Natural killer cell (primary cell): ENCODE data around the gene MICU2. TPM values are rescaled to one million over a fixed set of nuclear protein-coding genes. Genes with fewer than 3 reads are reported as not detected.

ENCODE experiments used
- ATAC-seq, 3 donors: fragments of 150-1000 bp in 2 of 3; fragments of 200-7000 bp in 1 of 3; cut with Tn5 transposase; 1 replicate in 1 of 3; 2 replicates in 2 of 3; pipeline ENCODE4 v1.10.0; 2021; ENCODE audit warnings: mild to moderate bottlenecking in 2 of 3, moderate library complexity in 2 of 3
- DNase-seq, 2 donors: peaks; one replicate each; pipeline versions ENCODE4 v3.0.0 to v3.0.0-alpha.2; 2013 to 2021; ENCODE audit warnings: mixed read lengths in 1 of 2
- H3K27ac ChIP-seq: one replicate; pipeline ENCODE4 v1.5.1; 2013; ENCODE audit warnings: mild to moderate bottlenecking, low read length
- H3K27me3 ChIP-seq: one replicate; pipeline ENCODE4 v1.6.1; 2013; ENCODE audit warnings: low read length; ENCODE audit not compliant: control insufficient read depth, insufficient read depth
- H3K36me3 ChIP-seq: one replicate; pipeline ENCODE4 v1.6.1; 2013; ENCODE audit warnings: low read length; ENCODE audit not compliant: control insufficient read depth, insufficient read depth
- H3K4me1 ChIP-seq: one replicate; pipeline ENCODE4 v1.6.1; 2013; ENCODE audit warnings: low read length; ENCODE audit not compliant: control insufficient read depth, insufficient read depth
- H3K4me3 ChIP-seq: one replicate; pipeline ENCODE4 v1.5.1; 2013; ENCODE audit warnings: low read length
- H3K9me3 ChIP-seq: one replicate; pipeline ENCODE4 v1.6.1; 2013; ENCODE audit warnings: low read length; ENCODE audit not compliant: control insufficient read depth, insufficient read depth
- H3K27ac Mint-ChIP-seq, 2 donors: one replicate each; pipeline ENCODE4 v1.8.0; 2022; ENCODE audit warnings: mild to moderate bottlenecking in 2 of 2, mixed read lengths in 2 of 2, moderate library complexity in 1 of 2
- H3K27me3 Mint-ChIP-seq, 2 donors: one replicate each; pipeline ENCODE4 v1.8.0; 2022; ENCODE audit warnings: low read depth in 2 of 2, mixed read lengths in 2 of 2
- H3K36me3 Mint-ChIP-seq: one replicate; pipeline ENCODE4 v1.8.0; 2022; ENCODE audit warnings: mixed read lengths
- H3K4me1 Mint-ChIP-seq, 2 donors: one replicate each; pipeline ENCODE4 v1.8.0; 2022; ENCODE audit warnings: mixed read lengths in 2 of 2
- H3K4me3 Mint-ChIP-seq: one replicate; pipeline ENCODE4 v1.8.0; 2022; ENCODE audit warnings: mild to moderate bottlenecking, moderate library complexity, mixed read lengths
- H3K9me3 Mint-ChIP-seq, 2 donors: one replicate each; pipeline ENCODE4 v1.8.0; 2022; ENCODE audit warnings: mixed read lengths in 2 of 2
- CTCF ChIP-seq: fragments of 200-600 bp; IDR thresholded peaks from one replicate; pipeline ENCODE4 v1.8.0; 2022; ENCODE audit warnings: antibody characterized with exemption
- WGBS: methylation state at CpG from one replicate; pipeline ENCODE4 v1.1.7; 2013; ENCODE audit warnings: missing lambda C conversion rate; ENCODE audit not compliant: insufficient coverage; 5-methylcytosine and 5-hydroxymethylcytosine counted together
- intact Hi-C: fragments of 100-400 bp; cut with micrococcal nuclease; formaldehyde crosslinking; loops from one replicate; pipeline ENCODE4 v1.14.2; 2022
- total RNA-seq, 4 donors: library from RNA; stranded (reverse); fragments of 120-200 nt in 1 of 4; gene quantifications; one replicate each; pipeline versions ENCODE4 v1.2.3 to v1.2.4, GENCODE V29; 2013 to 2022

Gene MICU2
- total RNA-seq, 3 donors from 2014 or later (not counting 1 experiment from before 2014, with no cell fraction given): 40.2 to 47.1 (median 41.4) TPM

DNA sequence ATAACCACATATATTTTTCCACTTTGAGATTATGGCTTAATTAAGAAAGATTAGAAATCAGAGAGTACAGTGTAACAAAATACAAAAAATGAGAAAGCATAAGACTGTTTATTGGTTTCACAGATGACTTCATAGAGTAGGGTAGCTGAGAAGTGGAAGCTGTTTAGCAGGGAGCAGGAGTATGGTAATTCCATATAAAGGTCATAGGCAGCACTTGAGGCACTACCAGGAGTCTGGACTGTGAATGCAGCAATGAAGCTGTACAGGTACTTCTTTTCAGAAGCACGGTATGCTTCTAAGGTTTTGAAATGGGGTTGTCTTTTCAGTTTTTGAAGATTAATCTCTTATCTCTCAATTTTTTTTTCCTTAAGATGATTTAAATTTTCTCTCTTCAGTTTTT, 69.2 kb downstream of the MICU2 start:
- H3K4me3 Mint-ChIP-seq: no peak overlapping the region
- peaks cover 8% of the 10 kb centered on the region for H3K36me3 Mint-ChIP-seq
- no peaks in the 10 kb centered on the region for H3K27me3 ChIP-seq
- no peaks in the 10 kb centered on the region for H3K9me3 ChIP-seq
- no peak overlapping the region for H3K4me3 ChIP-seq
- no CpG with 5 or more reads among the region's 1 CpG for WGBS
- DNase-seq (no peak), ATAC-seq (no peak)
- H3K4me1 ChIP-seq: no peaks in the 10 kb centered on the region
- H3K4me1 Mint-ChIP-seq: peaks cover 12 to 21% of the 10 kb centered on the region in 2 donors
- peaks cover 9% of the 10 kb centered on the region for H3K36me3 ChIP-seq
- TF ChIP-seq CTCF: no peak
- H3K9me3 Mint-ChIP-seq: no peaks in the 10 kb centered on the region
- H3K27ac ChIP-seq: no peak overlapping the region
- intact Hi-C loops: no loop called here
- H3K27ac Mint-ChIP-seq: no peak overlapping the region
- no peaks in the 10 kb centered on the region for H3K27me3 Mint-ChIP-seq

GRCh38 chr13:21531455-21531854, 72.5 kb downstream of the MICU2 start:
- Mint-ChIP-seq H3K36me3 (no peaks in the 10 kb centered on the region), H3K4me3 (no peak overlapping the region), H3K27me3 (no peaks in the 10 kb centered on the region), H3K27ac (peak overlapping the region in 1 of 2 donors; percentile 19), H3K9me3 (no peaks in the 10 kb centered on the region), H3K4me1 (peaks cover 5 to 10% of the 10 kb centered on the region in 2 donors)
- intact Hi-C loops: no loop called here
- H3K4me3 ChIP-seq: no peak overlapping the region
- ATAC-seq (no peak), DNase-seq (no peak)
- WGBS: 97% methylated on average over 5 of the region's 5 CpGs
- H3K27me3 ChIP-seq: no peaks in the 10 kb centered on the region
- no peak overlapping the region for H3K27ac ChIP-seq
- H3K4me1 ChIP-seq: no peaks in the 10 kb centered on the region
- TF ChIP-seq CTCF: no peak
- no peaks in the 10 kb centered on the region for H3K9me3 ChIP-seq
- peaks cover 15% of the 10 kb centered on the region for H3K36me3 ChIP-seq

DNA sequence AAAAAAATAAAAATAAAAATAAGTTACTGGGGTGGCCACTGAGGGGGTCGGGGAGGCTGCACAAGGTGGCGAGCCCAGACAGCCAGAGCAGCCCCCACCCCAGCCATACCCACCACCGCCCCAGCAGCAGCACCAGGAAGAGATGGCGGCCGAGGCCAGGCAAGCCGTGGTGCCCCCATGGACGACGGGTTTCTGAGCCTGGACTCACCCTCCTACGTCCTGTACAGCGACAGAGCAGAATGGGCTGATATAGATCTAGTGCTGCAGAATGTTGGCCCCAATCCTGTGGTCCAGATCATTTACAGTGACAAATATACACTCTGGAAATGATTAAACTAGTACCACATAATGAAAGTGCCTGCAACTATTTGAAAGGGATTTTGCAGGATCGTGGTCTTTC, 73.3 kb downstream of the MICU2 start:
- Histone ChIP-seq H3K36me3 (peaks cover 18% of the 10 kb centered on the region), H3K4me3 (no peak overlapping the region), H3K27ac (no peak overlapping the region), H3K27me3 (no peaks in the 10 kb centered on the region), H3K9me3 (no peaks in the 10 kb centered on the region), H3K4me1 (no peaks in the 10 kb centered on the region)
- no peaks in the 10 kb centered on the region for H3K9me3 Mint-ChIP-seq
- no peak overlapping the region for H3K27ac Mint-ChIP-seq
- intact Hi-C loops: no loop called here
- no peak overlapping the region for H3K4me3 Mint-ChIP-seq
- TF ChIP-seq CTCF: no peak
- ATAC-seq (no peak), DNase-seq (no peak)
- no peaks in the 10 kb centered on the region for H3K27me3 Mint-ChIP-seq
- H3K36me3 Mint-ChIP-seq: no peaks in the 10 kb centered on the region
- H3K4me1 Mint-ChIP-seq: peaks cover 5 to 10% of the 10 kb centered on the region in 2 donors
- WGBS: 95% methylated on average over 11 of the region's 11 CpGs

DNA sequence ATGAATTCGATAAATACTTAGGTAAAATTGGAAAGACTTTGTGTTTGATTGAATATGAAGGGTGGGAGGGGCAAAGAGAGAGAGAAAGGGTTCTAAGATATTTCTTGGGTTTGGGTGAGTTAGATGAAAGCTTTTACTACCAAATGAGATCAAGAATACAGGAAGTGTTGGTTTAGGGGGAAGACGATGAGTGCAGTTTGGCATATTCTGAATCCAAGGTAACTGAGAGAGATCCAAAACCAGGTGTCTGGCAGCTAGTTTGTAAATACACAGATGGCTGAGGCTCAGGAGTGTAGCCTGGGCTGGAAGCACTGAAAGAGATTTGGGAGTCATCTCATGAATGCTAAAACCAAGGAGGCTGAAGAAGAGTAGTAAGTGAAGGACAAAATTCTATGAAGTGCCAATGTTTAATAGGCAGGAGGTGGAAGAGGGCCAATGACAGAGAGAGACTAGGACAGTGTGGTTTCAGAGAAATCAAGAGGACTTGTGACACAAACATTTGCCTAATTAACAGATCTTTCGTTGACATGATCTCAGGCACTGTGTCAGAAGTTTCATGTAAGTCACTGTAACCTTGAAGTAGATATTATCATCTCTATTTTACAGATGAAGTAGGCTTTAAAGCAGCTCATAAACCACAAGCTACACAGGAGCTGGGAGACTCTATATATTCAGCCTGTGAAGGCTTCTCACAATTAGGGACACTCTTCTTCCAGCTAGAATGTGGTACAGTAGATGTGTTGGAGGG, 74.7 kb downstream of the MICU2 start:
- H3K27ac Mint-ChIP-seq: no peak overlapping the region
- peaks cover 5 to 12% of the 10 kb centered on the region in 2 donors for H3K4me1 Mint-ChIP-seq
- H3K36me3 ChIP-seq: peaks cover 18% of the 10 kb centered on the region
- WGBS: 63% methylated on average over 3 of the region's 3 CpGs
- DNase-seq: peak in 1 of 2 donors; percentile 5
- intact Hi-C loops: no loop called here
- no peaks in the 10 kb centered on the region for H3K9me3 Mint-ChIP-seq
- no peak for ATAC-seq
- no peak overlapping the region for H3K4me3 Mint-ChIP-seq
- no peaks in the 10 kb centered on the region for H3K4me1 ChIP-seq
- no peaks in the 10 kb centered on the region for H3K9me3 ChIP-seq
- no peak overlapping the region for H3K27ac ChIP-seq
- H3K27me3 Mint-ChIP-seq: no peaks in the 10 kb centered on the region
- no peaks in the 10 kb centered on the region for H3K27me3 ChIP-seq
- no peaks in the 10 kb centered on the region for H3K36me3 Mint-ChIP-seq
- no peak overlapping the region for H3K4me3 ChIP-seq
- TF ChIP-seq CTCF: no peak
